ENCODE results near the gene SCAF11. TPM values are rescaled to one million over a fixed set of nuclear protein-coding genes. Genes with fewer than 3 reads are reported as not detected.

Gene SCAF11
- polyA plus RNA-seq, 1 donor from 2014 or later: 20.4 TPM

GRCh38 chr12:45930369-45930768, 60.0 kb downstream of the SCAF11 start:
- no peak overlapping the region for H3K27ac ChIP-seq (ENCODE audit: low read length)
- H3K36me3 ChIP-seq (ENCODE audit: insufficient read depth, low read length): peaks cover 9% of the 10 kb centered on the region
- no peaks in the 10 kb centered on the region for H3K79me2 ChIP-seq (replicated peaks; ENCODE audit: insufficient read depth, low read length)
- H3K4me2 ChIP-seq (ENCODE audit: low read length): no peak overlapping the region
- H2AFZ ChIP-seq (ENCODE audit: low read depth, low read length): no peak overlapping the region
- TF ChIP-seq POLR2AphosphoS5 (IDR thresholded peaks at IDR 0.05): no peak
- TF ChIP-seq MXI1 (conservative IDR thresholded peaks at IDR 0.05; ENCODE audit: poor library complexity, severe bottlenecking): no peak
- no peaks in the 10 kb centered on the region for H3K9me3 ChIP-seq (ENCODE audit: low read length)
- H3K9me2 ChIP-seq (ENCODE audit: insufficient read depth, low read length): no peaks in the 10 kb centered on the region
- H3F3A ChIP-seq (ENCODE audit: insufficient read depth, low read length, poor library complexity, severe bottlenecking): no peaks in the 10 kb centered on the region
- H3K4me3 ChIP-seq (ENCODE audit: low read length): no peak overlapping the region
- H4K20me1 ChIP-seq (ENCODE audit: insufficient read depth): no peaks in the 10 kb centered on the region
- no peaks in the 10 kb centered on the region for H3K27me3 ChIP-seq (ENCODE audit: insufficient read depth, low read depth, low read length)
- H3K9ac ChIP-seq (ENCODE audit: low read length): no peak overlapping the region

DNA sequence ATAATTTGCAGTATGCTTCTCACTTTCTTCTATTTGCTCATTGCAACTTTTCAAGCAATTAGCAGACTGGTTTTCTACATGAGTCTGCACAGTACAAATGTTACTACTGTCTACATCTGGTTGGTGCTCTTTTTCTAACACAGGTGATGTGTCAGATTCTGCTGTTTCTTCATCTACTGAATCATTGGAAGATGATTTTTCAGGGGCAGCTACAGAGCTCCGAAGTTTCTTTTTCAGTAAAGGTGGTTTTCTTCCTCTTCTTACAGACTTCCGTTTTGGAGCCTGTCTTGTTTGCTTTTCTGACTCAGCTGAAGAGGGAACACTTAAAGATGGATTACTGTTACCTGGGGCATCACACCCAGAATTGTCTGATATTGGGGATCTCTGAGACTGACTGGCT, 62.1 kb downstream of the SCAF11 start:
- TF ChIP-seq EP300 (conservative IDR thresholded peaks at IDR 0.05; ENCODE audit: poor library complexity, severe bottlenecking): no peak
- no peak for TF ChIP-seq REST (IDR thresholded peaks at IDR 0.05; ENCODE audit: borderline replicate concordance)
- no peak for TF ChIP-seq RAD21 (conservative IDR thresholded peaks at IDR 0.05)
- TF ChIP-seq POLR2AphosphoS5 (IDR thresholded peaks at IDR 0.05): no peak
- TF ChIP-seq EZH2 (IDR thresholded peaks at IDR 0.05; ENCODE audit: borderline replicate concordance, insufficient read depth, low read length, poor library complexity, severe bottlenecking): no peak
- no peak for TF ChIP-seq MXI1 (conservative IDR thresholded peaks at IDR 0.05; ENCODE audit: poor library complexity, severe bottlenecking)
- no peak for TF ChIP-seq TAF1 (IDR thresholded peaks at IDR 0.05; ENCODE audit: low read depth)
- TF ChIP-seq SMC3 (conservative IDR thresholded peaks at IDR 0.05; ENCODE audit: poor library complexity): no peak
- TF ChIP-seq CTCF (IDR thresholded peaks at IDR 0.05; ENCODE audit: poor library complexity, severe bottlenecking): no peak
- peaks cover 15% of the 10 kb centered on the region for H3K36me3 ChIP-seq (ENCODE audit: insufficient read depth, low read length)

GRCh38 chr12:45918818-45919217, 71.6 kb downstream of the SCAF11 start:
- H3K79me2 ChIP-seq (replicated peaks; ENCODE audit: insufficient read depth, low read length): no peaks in the 10 kb centered on the region
- H3K9me3 ChIP-seq (ENCODE audit: low read length): no peaks in the 10 kb centered on the region
- H3K27ac ChIP-seq (ENCODE audit: low read length): no peak overlapping the region
- no peak overlapping the region for H3K4me3 ChIP-seq (ENCODE audit: low read length)
- H3K9ac ChIP-seq (ENCODE audit: low read length): no peak overlapping the region
- H3K4me2 ChIP-seq (ENCODE audit: low read length): no peak overlapping the region
- no peaks in the 10 kb centered on the region for H3F3A ChIP-seq (ENCODE audit: insufficient read depth, low read length, poor library complexity, severe bottlenecking)
- H2AFZ ChIP-seq (ENCODE audit: low read depth, low read length): no peak overlapping the region
- TF ChIP-seq RAD21 (conservative IDR thresholded peaks at IDR 0.05) (no peak), POLR2AphosphoS5 (IDR thresholded peaks at IDR 0.05) (no peak), CTCF (IDR thresholded peaks at IDR 0.05; ENCODE audit: poor library complexity, severe bottlenecking) (no peak), EP300 (conservative IDR thresholded peaks at IDR 0.05; ENCODE audit: poor library complexity, severe bottlenecking) (no peak), REST (IDR thresholded peaks at IDR 0.05; ENCODE audit: borderline replicate concordance) (no peak), TAF1 (IDR thresholded peaks at IDR 0.05; ENCODE audit: low read depth) (no peak), EZH2 (IDR thresholded peaks at IDR 0.05; ENCODE audit: borderline replicate concordance, insufficient read depth, low read length, poor library complexity, severe bottlenecking) (no peak), MXI1 (conservative IDR thresholded peaks at IDR 0.05; ENCODE audit: poor library complexity, severe bottlenecking) (no peak), SMC3 (conservative IDR thresholded peaks at IDR 0.05; ENCODE audit: poor library complexity) (no peak)
- no peaks in the 10 kb centered on the region for H4K20me1 ChIP-seq (ENCODE audit: insufficient read depth)
- no peaks in the 10 kb centered on the region for H3K36me3 ChIP-seq (ENCODE audit: insufficient read depth, low read length)
- no peaks in the 10 kb centered on the region for H3K27me3 ChIP-seq (ENCODE audit: insufficient read depth, low read depth, low read length)
- H3K9me2 ChIP-seq (ENCODE audit: insufficient read depth, low read length): no peaks in the 10 kb centered on the region

More for the DNA sequence above, 62.1 kb downstream of the SCAF11 start:
- H3K9me3 ChIP-seq (ENCODE audit: low read length): no peaks in the 10 kb centered on the region
- H3K27ac ChIP-seq (ENCODE audit: low read length): no peak overlapping the region
- no peaks in the 10 kb centered on the region for H3K79me2 ChIP-seq (replicated peaks; ENCODE audit: insufficient read depth, low read length)
- no peaks in the 10 kb centered on the region for H4K20me1 ChIP-seq (ENCODE audit: insufficient read depth)
- H2AFZ ChIP-seq (ENCODE audit: low read depth, low read length): no peak overlapping the region
- no peaks in the 10 kb centered on the region for H3K9me2 ChIP-seq (ENCODE audit: insufficient read depth, low read length)
- H3K4me3 ChIP-seq (ENCODE audit: low read length): no peak overlapping the region
- no peaks in the 10 kb centered on the region for H3F3A ChIP-seq (ENCODE audit: insufficient read depth, low read length, poor library complexity, severe bottlenecking)
- no peaks in the 10 kb centered on the region for H3K27me3 ChIP-seq (ENCODE audit: insufficient read depth, low read depth, low read length)
- no peak overlapping the region for H3K9ac ChIP-seq (ENCODE audit: low read length)
- H3K4me2 ChIP-seq (ENCODE audit: low read length): no peak overlapping the region

Measured in neural cell (in vitro differentiated cells).